Uterus (tissue), 4 donors: ENCODE measurements around the gene SPSB3. TPM values are rescaled to one million over a fixed set of nuclear protein-coding genes. Genes with fewer than 3 reads are reported as not detected.

Experiments
- DNase-seq, 2 donors: peaks; one replicate each; pipeline ENCODE4 v3.0.0-alpha.2; 2019 to 2020
- H3K27ac ChIP-seq, 2 donors: fragments of 200-600 bp; sonication (generic); 1 replicate in 1 of 2; 2 replicates in 1 of 2; pipeline ENCODE4 v1.5.1; 2016 to 2018
- H3K27me3 ChIP-seq, 2 donors: fragments of 200-600 bp; sonication (generic); one replicate each; pipeline ENCODE4 v1.5.1; 2018 to 2019; ENCODE audit warnings: control low read depth in 1 of 2
- H3K36me3 ChIP-seq, 2 donors: fragments of 200-600 bp; sonication (generic); one replicate each; pipeline ENCODE4 v1.5.1; 2019; ENCODE audit warnings: control low read depth in 1 of 2
- H3K4me1 ChIP-seq, 2 donors: fragments of 200-600 bp; sonication (generic); one replicate each; pipeline ENCODE4 v1.5.1; 2018 to 2019; ENCODE audit warnings: control low read depth in 1 of 2
- H3K4me3 ChIP-seq, 2 donors: fragments of 200-600 bp; sonication (generic); 1 replicate in 1 of 2; 2 replicates in 1 of 2; pipeline ENCODE4 v1.5.1; 2018 to 2019; ENCODE audit warnings: mild to moderate bottlenecking in 1 of 2
- H3K9me3 ChIP-seq, 2 donors: fragments of 200-600 bp; sonication (generic); one replicate each; pipeline ENCODE4 v1.5.1; 2019; ENCODE audit warnings: control low read depth in 1 of 2
- CTCF ChIP-seq, 4 experiments: fragments of 200-600 bp in 2 of 4; fragments of 450-650 bp in 2 of 4; sonication (generic) in 2 of 4; IDR thresholded peaks; one replicate each; pipeline ENCODE4 v1.5.1; 2016 to 2019; ENCODE audit warnings: antibody characterized with exemption in 4 of 4, mild to moderate bottlenecking in 2 of 4, moderate library complexity in 1 of 4
- POLR2A ChIP-seq, 2 donors: fragments of 450-650 bp; IDR thresholded peaks; one replicate each; pipeline ENCODE4 v1.6.1; 2016; ENCODE audit warnings: antibody characterized with exemption in 2 of 2, mild to moderate bottlenecking in 1 of 2, moderate library complexity in 1 of 2
- intact Hi-C: fragments of 100-400 bp; cut with DNase I; formaldehyde crosslinking; loops from one replicate; pipeline ENCODE4 v1.15.1; 2023; ENCODE audit warnings: low total_unique reads
- total RNA-seq, 4 donors: library from RNA; depleted of rRNA in 3 of 4; stranded (reverse); fragments of >200 nt in 3 of 4; gene quantifications; one replicate each; pipeline versions ENCODE4 v1.1.0 to v1.2.4, GENCODE V29; 2014 to 2023
- donor health status: DM: yes; HTN: yes; CAD: no.

SPSB3 gene
- total RNA-seq, 4 donors from 2014 or later = 24.8 to 67.4 (median 55.8) TPM

DNA sequence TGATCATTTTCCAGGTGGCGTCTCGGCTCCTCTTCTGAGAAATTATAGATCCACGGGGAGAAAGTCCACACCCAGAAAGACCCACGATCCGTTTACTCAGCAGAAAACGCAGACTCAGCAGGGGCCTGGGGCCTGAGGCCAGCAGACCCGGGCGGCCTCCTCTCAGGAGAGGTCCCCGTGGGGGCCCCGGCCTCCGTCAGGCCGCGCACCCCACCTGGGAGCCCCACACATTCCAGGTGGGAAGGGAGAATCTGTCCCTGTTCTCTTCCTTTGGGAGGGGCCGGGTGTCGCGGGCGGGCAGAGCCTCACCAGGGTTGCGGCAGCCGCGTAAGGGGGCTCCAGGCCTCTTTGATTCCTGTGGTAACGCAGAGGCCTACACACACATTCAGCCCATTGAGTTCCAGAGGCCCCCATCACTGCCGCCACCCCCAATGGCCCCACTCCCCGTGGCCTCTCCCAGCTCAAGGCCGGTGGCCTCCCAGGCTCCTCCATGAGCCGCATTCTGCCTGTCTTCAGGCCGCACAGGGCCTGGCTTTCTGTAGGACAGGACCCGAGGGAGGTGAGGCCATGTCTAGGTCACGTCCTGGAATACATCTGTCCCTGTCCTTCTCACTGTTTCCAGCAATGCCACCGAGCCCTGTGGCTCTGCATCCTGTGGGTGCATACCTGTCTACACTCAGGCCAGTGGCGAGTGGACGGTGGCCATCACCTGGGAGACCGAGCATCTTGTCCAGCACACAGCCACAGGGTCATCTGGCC, 12.7 kb upstream of the SPSB3 start:
- Histone ChIP-seq H3K4me1 (no peaks in the 10 kb centered on the region), H3K27me3 (no peaks in the 10 kb centered on the region), H3K9me3 (no peaks in the 10 kb centered on the region), H3K27ac (no peak overlapping the region), H3K36me3 (no peaks in the 10 kb centered on the region), H3K4me3 (no peak overlapping the region)
- TF ChIP-seq CTCF (IDR thresholded peaks at IDR 0.05) (no peak), POLR2A (IDR thresholded peaks at IDR 0.05) (no peak)
- DNase-seq = no peak
- intact Hi-C loops = no loop called here

DNA sequence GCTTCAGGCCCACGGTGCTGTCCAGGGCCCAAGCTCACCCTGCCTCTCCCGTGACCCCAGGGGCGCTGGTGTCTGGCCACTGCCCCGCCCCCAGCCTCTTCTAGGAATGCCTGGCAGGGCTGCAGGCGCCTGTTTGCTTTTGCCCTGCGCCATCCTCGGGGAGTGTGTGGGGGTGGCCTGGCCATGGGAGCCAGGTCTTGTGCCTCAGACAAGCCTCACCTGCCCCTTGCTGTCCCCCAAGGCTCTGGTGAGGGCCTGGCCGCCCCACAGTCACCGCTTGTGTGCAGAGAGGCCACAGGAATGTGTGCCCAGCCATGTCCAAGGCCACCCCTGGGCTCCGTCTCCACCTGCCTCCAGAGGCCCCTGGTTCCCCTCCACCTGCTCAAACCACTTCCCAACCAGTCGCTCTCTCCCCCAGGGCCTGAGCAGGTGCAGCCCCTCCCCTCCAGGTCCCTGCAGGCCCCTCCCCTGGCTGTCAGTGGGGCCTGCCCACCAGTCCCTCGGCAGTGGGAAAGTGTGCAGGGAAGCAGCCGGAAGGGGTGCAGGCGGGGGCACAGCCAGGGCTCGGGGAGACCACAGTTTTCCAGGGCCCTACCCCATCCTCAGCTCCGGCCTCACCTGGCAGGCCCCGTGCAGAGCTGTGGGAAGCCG, 12.0 kb upstream of the SPSB3 start:
- Histone ChIP-seq H3K36me3 (no peaks in the 10 kb centered on the region), H3K4me1 (no peaks in the 10 kb centered on the region), H3K9me3 (no peaks in the 10 kb centered on the region), H3K4me3 (no peak overlapping the region), H3K27me3 (no peaks in the 10 kb centered on the region), H3K27ac (no peak overlapping the region)
- intact Hi-C loops = no loop called here
- DNase-seq = no peak
- TF ChIP-seq POLR2A (IDR thresholded peaks at IDR 0.05) (no peak), CTCF (IDR thresholded peaks at IDR 0.05) (no peak)

DNA sequence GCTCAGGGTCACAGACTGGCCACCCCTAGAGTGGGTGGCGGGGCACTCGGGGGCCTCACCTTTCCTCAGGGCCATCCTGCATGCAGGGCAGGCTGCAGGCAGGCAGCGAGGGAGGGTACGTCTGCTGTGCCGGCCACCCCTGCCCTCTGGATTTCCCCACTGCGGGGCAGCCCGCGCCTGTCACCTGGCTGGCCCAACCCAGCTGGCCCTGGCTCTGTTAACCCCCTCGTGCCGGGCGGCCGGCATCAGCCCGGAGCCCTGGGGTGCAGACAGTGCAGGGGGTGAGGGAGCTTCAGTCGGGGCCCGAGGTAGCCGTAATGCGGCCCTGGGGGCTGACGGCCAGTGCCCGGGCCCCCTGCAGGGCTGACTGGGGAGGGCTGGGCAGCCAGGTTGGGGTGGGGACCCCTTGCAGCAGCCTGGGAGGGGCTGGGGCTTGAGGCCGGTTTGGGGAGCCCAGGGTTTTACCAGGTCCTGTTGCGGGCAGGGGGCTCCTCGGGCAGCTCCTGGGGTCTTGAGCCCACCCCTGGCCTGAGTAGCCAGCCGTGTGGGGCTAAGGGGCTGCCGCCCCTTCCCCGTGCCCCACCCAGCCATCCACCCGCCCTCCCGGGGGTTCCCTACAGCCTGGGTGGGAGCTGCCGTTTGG, 11.3 kb upstream of the SPSB3 start, which contains the start of gene IGFALS:
IGFALS (minus strand) TSS at position 128 of the 643 bp plus-strand sequence; CDS start at position 75, 53 bp downstream.
- H3K9me3 ChIP-seq = no peaks in the 10 kb centered on the region
- no peaks in the 10 kb centered on the region for H3K27me3 ChIP-seq
- no peaks in the 10 kb centered on the region for H3K4me1 ChIP-seq
- no peak within 1 kb of the TSS for H3K4me3 ChIP-seq
- no peaks in the 10 kb centered on the region for H3K36me3 ChIP-seq
- no peak for DNase-seq
- intact Hi-C loops = no loop called here
- no peak for TF ChIP-seq CTCF (IDR thresholded peaks at IDR 0.05)
- TF ChIP-seq POLR2A (IDR thresholded peaks at IDR 0.05) = no peak
- no peak within 1 kb of the TSS for H3K27ac ChIP-seq

DNA sequence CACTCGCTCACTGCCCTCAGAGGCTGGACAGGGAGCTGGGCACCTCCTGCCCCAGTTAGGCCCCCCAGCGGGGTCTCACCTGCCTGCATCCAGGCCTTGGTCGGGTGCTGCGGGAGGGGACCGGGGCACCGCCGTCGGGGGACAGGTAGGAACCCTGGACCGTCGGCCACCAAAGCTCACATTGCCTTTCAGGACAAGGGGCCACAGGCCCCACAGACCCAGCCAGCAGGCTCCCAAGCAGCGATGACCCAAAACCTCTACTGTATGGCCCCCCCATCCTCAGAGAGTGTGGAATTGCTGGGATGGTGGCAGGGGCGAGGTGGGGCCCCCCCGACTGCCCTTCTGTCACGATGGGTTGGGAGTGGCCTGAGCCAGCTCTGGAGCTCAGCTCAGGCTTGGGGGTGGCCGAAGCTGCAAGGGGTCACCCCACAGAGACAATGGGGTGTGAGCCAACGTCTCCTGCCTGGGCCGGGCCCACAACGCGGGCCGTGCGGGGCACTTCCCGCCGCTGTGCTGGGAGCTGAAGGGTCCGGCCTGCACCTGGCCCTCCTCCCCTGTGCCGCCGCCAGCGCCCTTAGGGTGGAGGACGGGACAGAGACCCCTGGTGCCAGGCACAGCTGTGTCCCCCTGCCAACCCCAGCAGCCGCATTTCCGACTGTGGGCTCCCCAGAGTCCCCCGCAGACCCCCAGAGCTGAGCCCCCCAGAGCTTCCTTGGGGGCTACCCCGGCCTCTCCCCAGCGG, 10.6 kb upstream of the SPSB3 start:
- H3K27me3 ChIP-seq = no peaks in the 10 kb centered on the region
- no peaks in the 10 kb centered on the region for H3K36me3 ChIP-seq
- H3K4me3 ChIP-seq = no peak overlapping the region
- H3K27ac ChIP-seq = no peak overlapping the region
- H3K9me3 ChIP-seq = no peaks in the 10 kb centered on the region
- H3K4me1 ChIP-seq = no peaks in the 10 kb centered on the region
- TF ChIP-seq CTCF (IDR thresholded peaks at IDR 0.05) = no peak
- TF ChIP-seq POLR2A (IDR thresholded peaks at IDR 0.05) = no peak
- intact Hi-C loops = no loop called here
- DNase-seq = no peak
